Measurements from ENCODE around the gene GAN. TPM values are rescaled to one million over a fixed set of nuclear protein-coding genes. Genes with fewer than 3 reads are reported as not detected.
"Not testable (repeated sequence)": the region's sequence is repeated elsewhere in the genome, so short reads cannot be mapped to it uniquely, and the experiment has no call there.

The GAN gene
- total RNA-seq, 2 experiments from 2014 or later: 11.0 to 11.8 TPM

DNA sequence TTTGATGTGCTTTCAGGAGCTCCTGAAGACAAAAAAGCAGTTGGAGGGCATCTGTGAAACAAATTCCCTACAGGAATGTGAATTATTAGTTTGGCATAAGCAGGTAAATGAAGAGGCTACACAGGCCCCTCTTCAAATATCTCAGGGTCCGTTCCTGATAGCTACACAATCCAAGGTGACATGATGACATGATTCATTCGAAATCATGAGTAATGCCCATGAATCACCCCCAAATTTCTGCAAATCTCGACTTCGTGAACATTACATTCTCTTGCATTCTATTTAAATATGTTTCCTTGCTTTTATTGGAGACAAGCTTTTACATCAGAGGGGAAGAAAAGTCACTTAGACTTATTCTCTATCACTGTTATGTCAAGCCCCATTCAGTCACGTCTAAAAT is 22.3 kb downstream of the GAN start:
- ChIA-PET CTCF (interaction anchor here (1.3 kb wide), 1 partner anchor 76 kb away, joined by 3 read pairs; no protein-coding TSS in a partner anchor), POLR2A (interaction anchor here (1.9 kb wide), 1 partner anchor 23 kb away, joined by 8 read pairs; the partner anchor contains the start of gene GAN)

GRCh38 chr16:81345172-81345571 is 30.4 kb downstream of the GAN start:
- POLR2A ChIA-PET, CTCF ChIA-PET: not testable (repeated sequence)

DNA sequence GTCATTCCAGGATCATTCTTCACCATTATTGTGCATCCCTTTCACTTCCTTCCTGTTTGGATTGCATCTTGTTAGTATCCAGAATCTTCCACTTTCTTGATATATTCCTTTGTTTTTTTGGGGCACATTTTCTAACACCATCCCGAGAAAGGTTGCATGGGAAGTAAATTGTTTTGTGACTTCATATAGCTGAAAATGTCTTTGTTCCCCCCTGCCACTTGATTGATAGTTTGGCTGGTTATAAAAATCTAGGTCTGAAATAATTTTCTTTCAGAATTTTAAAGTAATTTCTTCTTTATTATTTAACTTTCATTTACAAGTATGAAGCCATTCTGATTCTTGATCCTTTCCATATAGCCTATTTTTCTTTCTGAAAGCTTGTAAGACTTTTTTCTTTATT is 32.7 kb downstream of the GAN start:
- POLR2A ChIA-PET: no interaction called here
- CTCF ChIA-PET: interaction anchor here (0.5 to 1.4 kb wide), 3 partner anchors 11 to 135 kb away, joined by 3 read pairs; no protein-coding TSS in a partner anchor

DNA sequence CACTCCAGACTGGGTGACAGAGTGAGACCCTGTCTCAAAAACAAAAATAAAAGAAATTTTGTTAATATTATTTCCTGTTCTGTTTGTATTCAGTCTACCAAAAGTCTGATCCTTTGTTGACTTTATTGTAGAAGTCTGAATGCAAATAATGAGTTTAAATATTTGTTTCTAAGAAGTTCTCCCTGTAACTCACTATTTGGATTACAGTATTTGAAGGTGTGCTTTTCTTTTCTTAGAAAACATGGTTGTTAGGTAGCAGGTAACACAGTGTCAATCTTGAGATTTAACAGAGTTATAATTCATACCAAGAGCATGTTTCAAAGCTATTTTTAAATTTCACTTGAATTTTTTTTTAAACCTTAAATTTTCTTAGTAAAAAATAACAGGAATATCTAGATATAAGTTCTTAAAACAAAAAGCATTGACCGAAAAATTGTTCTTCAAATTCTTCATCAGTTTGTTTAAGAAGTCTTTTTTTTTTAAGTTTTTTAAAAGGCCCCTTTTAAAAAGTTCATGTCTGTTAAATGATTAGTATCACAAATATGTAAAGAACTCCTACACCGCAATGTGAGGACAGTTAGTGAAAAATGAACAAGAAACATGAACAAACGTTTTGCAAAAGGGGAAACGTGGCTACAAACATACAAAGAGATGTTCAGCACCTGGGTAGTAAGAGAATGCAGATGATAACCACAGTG is 35.0 kb downstream of the GAN start:
- CTCF ChIA-PET: no interaction called here
- POLR2A ChIA-PET: no interaction called here

DNA sequence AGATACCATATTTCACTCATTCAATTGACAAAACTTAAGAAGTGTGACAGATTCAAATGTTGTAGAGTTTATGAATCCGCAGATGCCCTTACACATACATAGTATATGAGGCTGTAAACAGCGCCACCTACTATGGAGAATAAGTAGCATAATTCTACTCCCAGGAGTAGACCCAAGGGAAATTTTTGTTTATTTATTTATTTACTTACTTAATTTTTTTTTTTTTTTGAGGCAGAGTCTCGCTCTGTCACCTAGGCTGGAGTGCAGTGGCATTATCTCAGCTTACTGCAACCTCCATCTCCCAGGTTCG is 35.5 kb downstream of the GAN start:
- ChIA-PET CTCF (interaction anchor here (0.7 kb wide), 1 partner anchor 217 kb away, joined by 3 read pairs; no protein-coding TSS in a partner anchor), POLR2A (no interaction called here)

GRCh38 chr16:81353895-81354294 is 39.1 kb downstream of the GAN start:
- POLR2A ChIA-PET: no interaction called here
- CTCF ChIA-PET: no interaction called here

- ChIA-PET CTCF (interaction anchor here (0.6 to 0.7 kb wide), 2 partner anchors 10 to 11 kb away, joined by 3 read pairs; no protein-coding TSS in a partner anchor), POLR2A (no interaction called here)
Measured at GRCh38 chr16:81357711-81358260, 43.0 kb downstream of the GAN start.

DNA sequence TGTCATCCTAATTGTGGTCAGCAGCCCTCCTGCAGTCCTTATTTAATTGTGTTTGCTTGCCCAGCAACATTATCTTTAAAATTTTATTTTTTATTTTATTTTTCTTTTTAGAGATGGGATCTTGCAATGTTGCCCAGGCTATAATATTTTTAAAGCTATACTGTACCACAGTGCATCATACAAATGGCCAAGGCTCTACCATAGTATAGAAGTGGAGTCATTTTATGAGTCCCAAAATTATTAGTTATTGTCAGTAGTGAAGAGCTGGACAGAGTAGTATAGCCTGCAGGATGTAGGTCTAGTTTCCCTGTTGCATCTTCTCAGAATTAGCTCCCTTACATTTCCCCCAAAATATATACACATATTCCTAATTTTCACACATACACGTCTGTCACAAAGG is 44.1 kb downstream of the GAN start:
- POLR2A ChIA-PET: no interaction called here

GRCh38 chr16:81360135-81360534 is 45.4 kb downstream of the GAN start:
- ChIA-PET CTCF (no interaction called here), POLR2A (no interaction called here)

More for the DNA sequence above, 44.1 kb downstream of the GAN start:
- CTCF ChIA-PET: interaction anchor here (0.7 to 1.0 kb wide), 2 partner anchors 12 to 18 kb away, joined by 3 read pairs; no protein-coding TSS in a partner anchor

- POLR2A ChIA-PET: no interaction called here
- CTCF ChIA-PET: interaction anchor here (0.7 to 2.1 kb wide), 5 partner anchors 11 to 365 kb away, joined by 3 to 9 read pairs (median 4); no protein-coding TSS in a partner anchor
Measured at GRCh38 chr16:81365731-81366130, 51.0 kb downstream of the GAN start.

GRCh38 chr16:81366316-81366932 is 51.7 kb downstream of the GAN start:
- POLR2A ChIA-PET: no interaction called here
- CTCF ChIA-PET: interaction anchor here (1.1 to 1.9 kb wide), 4 partner anchors 9 to 55 kb away, joined by 3 to 4 read pairs (median 4); no protein-coding TSS in a partner anchor

DNA sequence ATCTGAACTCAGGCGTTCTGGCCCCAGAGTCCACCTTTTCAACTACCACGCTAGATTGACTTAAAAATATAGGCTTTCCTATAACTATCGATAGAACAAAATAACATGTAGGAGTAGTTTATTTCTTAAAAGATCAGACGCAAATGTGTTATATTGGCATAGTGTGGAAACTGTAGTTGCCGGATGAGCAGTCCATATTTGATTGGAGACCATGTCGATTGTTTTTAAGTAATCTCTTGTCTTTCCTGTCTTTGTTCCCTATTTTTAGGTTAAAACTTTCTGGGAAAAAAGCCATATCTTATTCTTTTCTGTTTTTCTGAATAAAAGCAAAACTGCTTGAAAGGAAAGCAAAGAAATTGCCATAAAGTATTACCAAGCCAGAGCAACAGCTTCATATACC is 53.1 kb downstream of the GAN start:
- ChIA-PET POLR2A (no interaction called here), CTCF (interaction anchor here (1.0 to 1.9 kb wide), 3 partner anchors 10 to 363 kb away, joined by 3 to 4 read pairs (median 3); no protein-coding TSS in a partner anchor)

DNA sequence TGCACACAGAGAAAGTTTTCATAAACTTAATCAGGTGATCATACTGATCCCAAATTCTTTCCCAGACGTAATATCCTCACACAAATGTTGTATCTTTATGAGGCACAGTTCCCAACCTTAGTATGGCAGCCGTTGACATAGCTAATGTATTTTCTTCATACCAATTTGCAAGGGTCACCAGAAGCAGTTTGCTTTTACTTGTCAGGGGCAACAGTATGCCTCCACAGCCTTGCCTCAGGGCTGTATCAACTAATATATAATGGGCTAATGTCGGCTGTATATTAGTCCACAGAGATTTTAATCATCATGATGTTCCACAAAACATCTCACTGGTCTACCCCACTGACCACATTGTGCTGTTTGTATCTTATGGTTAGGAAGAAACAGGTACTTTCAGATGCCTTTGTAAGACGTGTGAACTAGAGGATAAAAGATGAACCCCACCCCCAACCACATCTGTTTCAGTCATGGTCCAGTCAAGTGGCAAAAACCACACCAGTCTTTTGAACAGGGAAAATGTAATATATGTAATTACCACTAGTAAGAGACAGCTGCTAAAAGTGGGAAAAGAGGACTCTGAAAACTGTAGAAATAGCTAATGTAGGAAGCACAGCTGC is 55.2 kb downstream of the GAN start:
- ChIA-PET CTCF (no interaction called here), POLR2A (no interaction called here)

GRCh38 chr16:81371106-81371505 is 56.3 kb downstream of the GAN start:
- POLR2A ChIA-PET: interaction anchor here (0.6 kb wide), 1 partner anchor 298 kb away, joined by 4 read pairs; no protein-coding TSS in a partner anchor

GRCh38 chr16:81374550-81374949 is 59.8 kb downstream of the GAN start:
- CTCF ChIA-PET: interaction anchor here (0.6 kb wide), 1 partner anchor 39 kb away, joined by 3 read pairs; no protein-coding TSS in a partner anchor
- POLR2A ChIA-PET: no interaction called here

More at GRCh38 chr16:81371106-81371505, 56.3 kb downstream of the GAN start:
- CTCF ChIA-PET: no interaction called here

DNA sequence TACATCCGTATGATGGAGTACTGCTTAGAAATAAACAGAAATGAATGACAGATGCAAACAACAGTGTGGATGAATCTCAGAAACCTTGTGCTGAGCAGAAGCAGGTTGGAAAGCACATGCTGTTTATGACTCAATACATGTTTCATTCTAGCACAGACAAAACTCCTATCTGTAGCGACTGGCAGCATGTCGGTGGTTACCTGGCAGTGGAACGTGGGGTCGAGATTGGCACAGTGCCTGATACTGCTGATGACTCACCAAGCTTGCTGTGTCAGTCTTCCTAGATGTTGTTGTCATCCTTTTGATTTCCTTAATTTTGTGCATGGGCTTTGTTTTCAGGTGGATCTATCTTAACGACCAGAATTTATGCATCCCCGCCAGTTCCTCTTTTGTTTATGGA is 62.1 kb downstream of the GAN start:
- ChIA-PET POLR2A (no interaction called here), CTCF (interaction anchor here (0.8 kb wide), 1 partner anchor 12 kb away, joined by 3 read pairs; no protein-coding TSS in a partner anchor)

DNA sequence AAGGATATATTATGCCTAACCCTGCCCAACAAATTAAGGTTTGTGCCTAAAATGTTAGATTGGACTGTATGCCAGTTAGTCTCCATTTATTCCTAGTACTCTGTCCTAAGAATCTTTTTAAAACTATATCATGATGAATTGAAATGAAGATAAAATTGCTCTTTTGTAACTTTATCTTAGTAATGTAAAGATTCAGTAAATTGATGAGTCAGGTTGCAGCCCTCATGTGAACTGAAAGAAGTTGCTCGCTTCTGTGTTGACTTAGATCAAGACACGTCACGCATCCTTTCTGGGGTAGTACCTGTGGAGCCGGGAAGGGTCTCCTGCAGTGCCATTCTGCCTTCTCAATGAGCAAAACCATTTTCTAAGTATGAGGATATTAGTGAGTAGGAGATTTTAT is 63.3 kb downstream of the GAN start:
- POLR2A ChIA-PET: no interaction called here
- CTCF ChIA-PET: interaction anchor here (1.5 kb wide), 1 partner anchor 9 kb away, joined by 4 read pairs; no protein-coding TSS in a partner anchor

GRCh38 chr16:81380932-81381331 is 66.2 kb downstream of the GAN start:
- ChIA-PET POLR2A (no interaction called here), CTCF (no interaction called here)

- ChIA-PET POLR2A (no interaction called here), CTCF (no interaction called here)
Measured at GRCh38 chr16:81384006-81384405, 69.2 kb downstream of the GAN start.

All from activated CD8-positive, alpha-beta memory T cell treated with anti-CD3 and anti-CD28 coated beads for 36 hours (primary cell).